Gastrocnemius medialis (tissue), 4 donors: ENCODE measurements around the gene CLASP1. TPM values are rescaled to one million over a fixed set of nuclear protein-coding genes. Genes with fewer than 3 reads are reported as not detected.
"Not testable (repeated sequence)": the region's sequence is repeated elsewhere in the genome, so short reads cannot be mapped to it uniquely, and the experiment has no call there.

Experiments used
- ATAC-seq, 2 donors: fragments of 150-250 bp; one replicate each; pipeline ENCODE4 v1.9.1; 2016
- DNase-seq, 2 donors: peaks; one replicate each; pipeline ENCODE4 v3.0.0-alpha.2; 2019
- H3K27ac ChIP-seq, 4 donors: fragments of 200-600 bp; sonication (generic); 1 replicate in 1 of 4; 2 replicates in 3 of 4; pipeline ENCODE4 v1.5.1; 2016 to 2018; ENCODE audit warnings: mild to moderate bottlenecking in 2 of 4, moderate library complexity in 1 of 4
- H3K27me3 ChIP-seq, 3 donors: fragments of 200-600 bp; sonication (generic) in 2 of 3; 1 replicate in 1 of 3; 2 replicates in 2 of 3; pipeline versions ENCODE4 v1.5.1 to v1.6.0; 2016 to 2019; ENCODE audit warnings: mild to moderate bottlenecking in 1 of 3, moderate library complexity in 1 of 3
- H3K36me3 ChIP-seq, 2 donors: fragments of 200-600 bp; sonication (generic) in 1 of 2; one replicate each; pipeline ENCODE4 v1.5.1; 2017 to 2018
- H3K4me1 ChIP-seq, 2 donors: fragments of 200-600 bp; sonication (generic) in 1 of 2; one replicate each; pipeline ENCODE4 v1.5.1; 2016 to 2017; ENCODE audit warnings: mild to moderate bottlenecking in 2 of 2
- H3K4me3 ChIP-seq, 4 donors: fragments of 200-600 bp; sonication (generic) in 3 of 4; 1 replicate in 1 of 4; 2 replicates in 3 of 4; pipeline ENCODE4 v1.5.1; 2016 to 2019; ENCODE audit warnings: mild to moderate bottlenecking in 2 of 4
- H3K9me3 ChIP-seq, 3 donors: fragments of 200-600 bp; sonication (generic) in 2 of 3; 1 replicate in 1 of 3; 2 replicates in 2 of 3; pipeline ENCODE4 v1.5.1; 2016 to 2019
- CTCF ChIP-seq, 5 experiments: fragments of 450-650 bp in 3 of 5; fragments of 200-600 bp in 2 of 5; sonication (generic) in 2 of 5; IDR thresholded peaks in 4 of 5; conservative IDR thresholded peaks in 1 of 5; 1 replicate in 4 of 5; 2 replicates in 1 of 5; pipeline ENCODE4 v1.5.1; 2016 to 2019; ENCODE audit warnings: antibody characterized with exemption in 5 of 5, mild to moderate bottlenecking in 3 of 5, moderate library complexity in 3 of 5
- POLR2A ChIP-seq, 2 donors: fragments of 450-650 bp; IDR thresholded peaks; one replicate each; pipeline ENCODE4 v1.6.1; 2017; ENCODE audit warnings: antibody characterized with exemption in 2 of 2, mild to moderate bottlenecking in 2 of 2, moderate library complexity in 2 of 2
- in situ Hi-C, 4 donors: fragments of 200-750 bp; cut with MboI; loops; one replicate each; pipeline versions ENCODE4 v1.15.0 to v1.8.0; 2017; ENCODE audit warnings: low sequenced_read_pairs in 4 of 4
- intact Hi-C: fragments of 100-400 bp; cut with DNase I; formaldehyde crosslinking; loops from one replicate; pipeline ENCODE4 v1.15.1; 2023; ENCODE audit warnings: low total_unique reads
- total RNA-seq, 4 donors: library from RNA; depleted of rRNA; stranded (reverse); fragments of >200 nt; gene quantifications; one replicate each; pipeline versions ENCODE4 v1.1.0 to v1.2.3, GENCODE V29; 2016

Gene CLASP1
- total RNA-seq, 4 donors from 2014 or later, result 50.1 to 73.9 (median 61.4) TPM

- Histone ChIP-seq H3K36me3 (no peaks in the 10 kb centered on the region), H3K4me3 (no peak overlapping the region), H3K9me3 (no peaks in the 10 kb centered on the region), H3K27me3 (peaks cover 0 to 2% (median 0%) of the 10 kb centered on the region in 3 donors), H3K27ac (no peak overlapping the region), H3K4me1 (no peaks in the 10 kb centered on the region)
- no peak for ATAC-seq
- intact Hi-C loops, result no loop called here
- TF ChIP-seq CTCF (IDR thresholded peaks at IDR 0.05 in 4 of 5, conservative IDR thresholded peaks at IDR 0.05 in 1 of 5) (no peak), POLR2A (IDR thresholded peaks at IDR 0.05) (no peak)
- in situ Hi-C loops, result loop anchor here in 2 of 4 donors (25.0 kb wide), 2 partner anchors 191 to 591 kb away; no protein-coding TSS in a partner anchor
- no peak for DNase-seq
Measured at GRCh38 chr2:121303531-121304263, 345.6 kb downstream of the CLASP1 start.

- H3K27ac ChIP-seq, H3K36me3 ChIP-seq, ATAC-seq, H3K4me3 ChIP-seq, H3K4me1 ChIP-seq, H3K9me3 ChIP-seq, intact Hi-C loops, H3K27me3 ChIP-seq, DNase-seq: not testable (repeated sequence)
- in situ Hi-C loops, result loop anchor here in 2 of 4 donors (25.0 kb wide), 2 partner anchors 189 to 589 kb away; no protein-coding TSS in a partner anchor
Measured at GRCh38 chr2:121301190-121301589, 348.1 kb downstream of the CLASP1 start.

- no peak overlapping the region for H3K4me3 ChIP-seq
- ATAC-seq, result no peak
- DNase-seq, result no peak
- TF ChIP-seq CTCF (IDR thresholded peaks at IDR 0.05 in 4 of 5, conservative IDR thresholded peaks at IDR 0.05 in 1 of 5), result no peak
- TF ChIP-seq POLR2A (IDR thresholded peaks at IDR 0.05), result no peak
- H3K9me3 ChIP-seq, result no peaks in the 10 kb centered on the region
- H3K36me3 ChIP-seq, result no peaks in the 10 kb centered on the region
- intact Hi-C loops, result loop anchor here (5.0 kb wide), 1 partner anchor 201 kb away; no protein-coding TSS in a partner anchor
- in situ Hi-C loops, result no loop called here
- peaks cover 0 to 2% (median 0%) of the 10 kb centered on the region in 3 donors for H3K27me3 ChIP-seq
- no peaks in the 10 kb centered on the region for H3K4me1 ChIP-seq
- H3K27ac ChIP-seq, result no peak overlapping the region
Measured at GRCh38 chr2:121298476-121298875, 350.8 kb downstream of the CLASP1 start.

- H3K4me1 ChIP-seq, H3K9me3 ChIP-seq, in situ Hi-C loops, H3K36me3 ChIP-seq, H3K27ac ChIP-seq, H3K27me3 ChIP-seq, H3K4me3 ChIP-seq, ATAC-seq, DNase-seq: not testable (repeated sequence)
- intact Hi-C loops, result loop anchor here (5.0 kb wide), 1 partner anchor 201 kb away; no protein-coding TSS in a partner anchor
Measured at GRCh38 chr2:121297866-121298265, 351.4 kb downstream of the CLASP1 start.

GRCh38 chr2:121297217-121297830 lies 351.9 kb downstream of the CLASP1 start:
- intact Hi-C loops, result loop anchor here (5.0 kb wide), 1 partner anchor 200 kb away; no protein-coding TSS in a partner anchor
- Histone ChIP-seq H3K4me3 (no peak overlapping the region), H3K9me3 (no peaks in the 10 kb centered on the region), H3K36me3 (no peaks in the 10 kb centered on the region), H3K4me1 (no peaks in the 10 kb centered on the region), H3K27ac (no peak overlapping the region), H3K27me3 (peaks cover 0 to 2% (median 0%) of the 10 kb centered on the region in 3 donors)
- no peak for TF ChIP-seq POLR2A (IDR thresholded peaks at IDR 0.05)
- peak in 4 of 5 experiments; percentile 28 to 59 (median 44) for TF ChIP-seq CTCF (IDR thresholded peaks at IDR 0.05 in 4 of 5, conservative IDR thresholded peaks at IDR 0.05 in 1 of 5)
- ATAC-seq, result peak; percentile 36 to 82
- no peak for DNase-seq
- in situ Hi-C loops, result no loop called here
